ENCODE data around the gene GPR146.

GPR146 gene

DNA sequence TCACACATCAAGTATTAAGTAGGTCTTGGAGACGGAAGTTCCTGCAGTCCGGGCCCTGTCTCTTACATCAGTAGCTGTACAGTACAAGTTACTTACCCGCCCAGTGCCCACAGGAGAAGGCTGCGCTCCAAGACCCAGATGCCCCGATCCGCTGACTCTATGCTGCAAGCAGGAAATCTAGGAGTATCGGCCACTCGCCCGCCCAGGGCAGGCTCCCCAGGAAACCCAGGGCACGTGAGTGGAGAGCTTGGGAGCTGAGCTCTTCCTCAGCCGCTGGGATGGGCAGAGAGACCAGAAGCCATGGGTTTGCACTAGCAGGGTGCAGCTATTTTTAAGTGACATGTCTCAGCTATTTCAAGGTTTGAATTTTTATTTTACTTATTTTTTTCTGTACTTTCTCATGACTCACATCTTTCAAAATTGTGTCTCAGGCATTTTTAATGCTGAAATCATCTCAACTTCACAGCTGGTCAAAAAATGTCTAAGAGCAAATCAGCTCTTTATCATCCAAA lies 41.6 kb downstream of the GPR146 start:
- no peak for DNase-seq (ENCODE audit: low read depth, low spot score)
- no peak overlapping the region for H3K4me3 ChIP-seq (ENCODE audit: low read length)

DNA sequence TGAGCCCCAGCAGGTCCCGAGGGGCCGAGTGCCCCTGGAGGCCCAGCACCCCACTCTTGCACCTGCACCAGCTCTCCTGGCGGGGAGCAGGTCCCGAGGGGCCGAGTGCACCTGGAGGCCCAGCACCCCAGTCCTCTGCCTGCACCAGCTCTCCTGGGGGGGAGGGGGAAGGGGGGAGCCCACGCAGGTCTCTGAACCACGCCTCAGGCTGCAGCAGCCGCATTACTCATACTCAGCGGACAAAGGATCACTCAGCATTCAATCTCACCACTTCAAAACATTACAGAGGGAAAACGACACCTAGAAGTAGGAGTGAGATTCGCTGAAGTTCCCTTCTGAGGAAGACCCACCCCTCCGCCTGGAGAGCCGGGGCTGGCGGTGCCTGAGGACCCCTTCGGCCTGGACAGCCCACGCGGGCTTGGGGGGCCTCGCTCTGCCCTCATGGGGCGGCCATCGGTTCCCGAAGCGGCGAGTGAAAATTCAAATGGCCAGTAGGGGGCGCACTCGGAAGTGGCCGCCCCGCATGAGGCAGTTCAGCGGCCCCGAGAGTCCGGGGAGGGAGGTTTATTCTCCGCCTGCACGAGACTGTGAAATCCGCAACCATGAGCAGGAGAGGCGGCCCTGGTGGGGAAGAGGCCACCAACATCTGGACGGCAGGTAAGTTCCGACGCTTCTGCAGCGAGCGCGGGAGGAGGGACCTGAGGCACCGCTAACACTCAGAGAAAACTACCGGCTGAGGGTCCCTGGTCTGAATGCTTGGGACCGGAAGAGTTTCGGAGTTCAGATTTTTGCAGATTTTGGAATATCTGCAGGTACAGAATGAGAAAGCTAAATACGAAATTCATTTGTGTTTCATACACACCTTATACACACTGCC lies 42.5 kb downstream of the GPR146 start:
- peak overlapping the region; percentile 47 for H3K4me3 ChIP-seq (ENCODE audit: low read length)
- peak; percentile 31 for DNase-seq (ENCODE audit: low read depth, low spot score)

DNA sequence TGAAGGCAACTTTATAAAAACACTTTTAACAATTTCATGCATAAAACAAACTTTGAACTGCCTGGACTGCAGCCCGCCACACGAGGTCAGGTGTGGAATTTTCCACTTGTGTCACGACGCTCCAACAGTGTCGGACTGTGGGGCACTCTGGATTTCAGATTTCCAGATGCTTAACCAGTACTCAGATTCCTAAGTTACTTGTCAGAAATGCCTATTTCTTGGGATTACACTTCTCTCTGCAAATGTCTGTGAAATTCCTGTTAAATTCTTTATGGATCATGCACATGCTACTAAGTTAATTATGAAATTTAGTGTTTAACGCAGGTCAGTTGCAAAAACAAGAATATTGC lies 43.1 kb downstream of the GPR146 start:
- DNase-seq (ENCODE audit: low read depth, low spot score) = no peak

DNA sequence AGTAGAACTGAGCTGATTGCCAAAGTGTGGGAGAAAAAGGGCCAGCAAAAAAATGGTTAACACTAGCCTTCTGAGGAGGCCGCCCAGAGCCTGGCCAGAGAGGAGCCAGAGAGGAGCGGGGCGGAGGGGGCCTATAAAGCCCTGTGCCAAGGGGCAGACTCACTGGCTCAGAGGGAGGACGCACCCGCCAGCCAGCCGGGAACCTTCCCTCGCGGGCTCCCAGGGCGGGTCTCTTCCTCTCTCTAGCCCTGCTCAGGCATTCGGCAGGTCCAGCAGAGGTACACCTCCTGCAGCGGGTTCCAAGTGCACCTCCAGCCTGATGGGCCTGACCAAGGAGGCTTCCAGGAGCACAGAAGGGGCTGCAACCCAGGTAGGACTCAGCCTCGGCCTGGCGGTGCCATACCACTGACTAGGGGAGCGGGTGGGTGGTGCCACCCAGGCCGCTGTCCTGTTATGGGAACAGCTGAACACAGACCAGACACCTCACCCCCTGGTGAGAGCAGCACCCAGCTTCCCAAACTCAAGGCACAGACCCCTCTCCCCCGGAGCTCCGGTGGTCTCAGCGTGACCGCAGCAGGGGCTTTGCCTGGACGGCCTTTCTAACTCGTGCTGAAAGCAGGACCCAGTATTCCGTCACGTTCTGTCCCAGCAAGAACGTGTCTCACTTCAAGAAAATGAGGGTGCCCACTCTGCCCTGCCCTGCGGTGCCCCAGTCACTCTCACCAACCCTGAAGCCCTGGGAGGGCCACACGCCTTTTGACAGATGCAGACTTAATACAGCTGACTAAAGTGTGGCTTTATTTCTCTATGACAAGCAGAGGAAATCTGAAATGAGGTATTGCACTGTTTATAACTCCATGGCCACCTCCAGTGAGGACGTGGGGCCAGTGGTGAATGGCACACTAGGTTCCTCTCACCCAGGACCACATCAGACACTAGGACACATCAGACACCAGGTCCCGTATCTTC lies 43.9 kb downstream of the GPR146 start, which contains the start of gene GPER1:
TSS of gene GPER1 (plus strand) at position 162 of the 969 bp plus-strand sequence. CDS start 3,616 bp downstream, outside the sequence.
- DNase-seq (ENCODE audit: low read depth, low spot score) = no peak
- H3K4me3 ChIP-seq (ENCODE audit: low read length) = peak within 1 kb of the TSS; percentile 47

More for the DNA sequence above, 43.1 kb downstream of the GPR146 start:
- no peak overlapping the region for H3K4me3 ChIP-seq (ENCODE audit: low read length)

DNA sequence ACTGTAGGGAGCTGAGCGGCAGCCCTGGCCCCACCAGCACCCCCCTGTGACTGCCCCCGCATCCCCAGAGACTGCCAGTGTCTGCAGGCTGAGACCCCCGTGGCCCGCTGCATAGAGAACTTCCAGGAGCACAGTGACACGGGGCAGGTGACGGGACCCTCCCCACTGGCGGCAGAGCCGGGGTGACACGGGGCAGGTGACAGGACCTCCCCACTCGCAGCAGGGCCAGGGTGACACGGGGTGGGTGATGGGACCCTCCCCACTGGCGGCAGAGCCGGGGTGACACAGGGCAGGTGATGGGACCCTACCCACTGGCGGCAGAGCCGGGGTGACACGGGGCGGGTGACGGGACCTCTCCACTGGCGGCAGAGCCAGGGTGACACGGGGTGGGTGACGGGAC lies 45.9 kb downstream of the GPR146 start:
- H3K4me3 ChIP-seq (ENCODE audit: low read length) = no peak overlapping the region
- DNase-seq (ENCODE audit: low read depth, low spot score) = no peak

DNA sequence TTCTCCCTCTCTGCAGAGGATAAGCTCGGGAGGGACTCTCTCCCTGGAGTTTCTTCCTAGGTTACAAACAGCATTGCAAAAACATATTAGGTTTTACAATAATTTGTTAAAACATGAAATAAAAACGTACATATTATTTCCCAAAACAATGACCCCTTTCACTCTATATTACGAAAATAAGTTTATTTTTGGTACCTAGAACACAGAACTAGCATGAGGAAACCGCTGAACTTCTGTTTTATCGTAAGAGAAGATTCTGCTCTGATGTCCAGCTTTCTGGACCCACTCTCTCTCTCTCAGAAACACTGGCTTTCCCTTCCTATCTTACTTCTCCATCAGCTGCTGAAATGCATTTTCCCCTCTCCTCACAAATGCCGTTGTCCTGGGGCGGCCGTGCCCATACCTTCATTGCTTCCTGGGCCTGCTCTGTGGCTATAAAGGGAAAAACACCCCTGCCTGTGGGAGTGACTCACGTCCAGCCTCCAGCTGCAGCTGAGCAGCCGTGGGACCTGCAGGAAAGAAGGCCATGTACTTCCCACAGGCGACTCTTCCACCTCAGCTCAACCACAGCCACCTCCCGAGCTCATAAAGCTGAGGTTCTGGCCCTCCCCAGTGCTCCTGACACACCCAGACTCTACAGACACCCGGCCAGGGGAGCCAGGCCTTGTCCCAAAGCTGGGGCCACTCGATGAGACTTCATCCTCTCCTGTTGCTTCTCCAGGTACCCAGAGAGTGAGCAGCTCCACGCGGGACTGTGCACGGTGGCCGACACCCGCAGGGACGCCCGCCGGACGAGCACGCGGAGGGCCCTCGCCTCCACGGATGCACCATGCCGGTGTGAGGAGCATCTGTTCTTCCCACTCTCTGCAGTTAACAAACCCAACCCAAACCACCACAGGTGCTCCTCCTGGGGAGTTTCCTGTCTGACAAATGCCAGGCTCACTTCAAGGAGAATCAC lies 46.6 kb downstream of the GPR146 start:
- no peak for DNase-seq (ENCODE audit: low read depth, low spot score)
- H3K4me3 ChIP-seq (ENCODE audit: low read length) = no peak overlapping the region

DNA sequence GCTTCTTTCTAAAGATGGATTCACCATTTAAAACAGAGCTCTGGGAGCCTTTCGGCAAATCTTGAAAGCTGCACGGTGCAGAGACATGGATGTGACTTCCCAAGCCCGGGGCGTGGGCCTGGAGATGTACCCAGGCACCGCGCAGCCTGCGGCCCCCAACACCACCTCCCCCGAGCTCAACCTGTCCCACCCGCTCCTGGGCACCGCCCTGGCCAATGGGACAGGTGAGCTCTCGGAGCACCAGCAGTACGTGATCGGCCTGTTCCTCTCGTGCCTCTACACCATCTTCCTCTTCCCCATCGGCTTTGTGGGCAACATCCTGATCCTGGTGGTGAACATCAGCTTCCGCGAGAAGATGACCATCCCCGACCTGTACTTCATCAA lies 47.3 kb downstream of the GPR146 start:
- no peak for DNase-seq (ENCODE audit: low read depth, low spot score)
- no peak overlapping the region for H3K4me3 ChIP-seq (ENCODE audit: low read length)

DNA sequence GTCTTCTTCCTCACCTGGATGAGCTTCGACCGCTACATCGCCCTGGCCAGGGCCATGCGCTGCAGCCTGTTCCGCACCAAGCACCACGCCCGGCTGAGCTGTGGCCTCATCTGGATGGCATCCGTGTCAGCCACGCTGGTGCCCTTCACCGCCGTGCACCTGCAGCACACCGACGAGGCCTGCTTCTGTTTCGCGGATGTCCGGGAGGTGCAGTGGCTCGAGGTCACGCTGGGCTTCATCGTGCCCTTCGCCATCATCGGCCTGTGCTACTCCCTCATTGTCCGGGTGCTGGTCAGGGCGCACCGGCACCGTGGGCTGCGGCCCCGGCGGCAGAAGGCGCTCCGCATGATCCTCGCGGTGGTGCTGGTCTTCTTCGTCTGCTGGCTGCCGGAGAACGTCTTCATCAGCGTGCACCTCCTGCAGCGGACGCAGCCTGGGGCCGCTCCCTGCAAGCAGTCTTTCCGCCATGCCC lies 47.9 kb downstream of the GPR146 start:
- H3K4me3 ChIP-seq (ENCODE audit: low read length) = no peak overlapping the region
- DNase-seq (ENCODE audit: low read depth, low spot score) = no peak

DNA sequence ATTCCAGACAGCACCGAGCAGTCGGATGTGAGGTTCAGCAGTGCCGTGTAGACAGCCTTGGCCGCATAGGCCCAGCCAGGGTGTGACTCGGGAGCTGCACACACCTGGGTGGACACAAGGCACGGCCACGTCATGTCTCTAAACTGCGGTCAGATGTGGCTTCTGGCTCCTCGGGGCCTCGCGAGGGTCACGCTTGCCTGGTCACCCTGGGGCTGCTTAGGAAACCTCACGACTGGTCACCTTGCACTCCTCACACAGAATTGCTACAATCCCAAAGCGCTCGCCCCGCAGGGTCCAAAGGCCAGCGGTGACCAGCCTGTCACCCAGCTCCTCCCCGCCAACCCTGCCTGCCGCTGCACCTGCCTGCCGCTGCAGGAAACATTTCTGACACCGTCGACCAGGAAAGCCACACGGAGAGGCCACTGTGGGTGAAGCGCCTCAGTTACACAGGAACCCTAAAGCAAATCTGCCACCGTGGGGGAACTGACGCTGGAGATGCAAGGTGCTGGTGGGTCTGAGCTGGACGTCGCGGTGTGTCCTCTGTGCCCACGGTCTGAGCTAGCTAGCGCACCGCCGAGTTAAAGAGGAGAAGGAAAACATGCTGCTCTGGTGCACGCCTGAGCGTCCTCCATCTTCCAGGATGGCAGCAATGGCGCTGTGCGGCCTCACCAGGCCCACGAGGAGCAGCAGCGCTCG lies 48.6 kb downstream of the GPR146 start:
- no peak for DNase-seq (ENCODE audit: low read depth, low spot score)
- H3K4me3 ChIP-seq (ENCODE audit: low read length) = no peak overlapping the region

DNA sequence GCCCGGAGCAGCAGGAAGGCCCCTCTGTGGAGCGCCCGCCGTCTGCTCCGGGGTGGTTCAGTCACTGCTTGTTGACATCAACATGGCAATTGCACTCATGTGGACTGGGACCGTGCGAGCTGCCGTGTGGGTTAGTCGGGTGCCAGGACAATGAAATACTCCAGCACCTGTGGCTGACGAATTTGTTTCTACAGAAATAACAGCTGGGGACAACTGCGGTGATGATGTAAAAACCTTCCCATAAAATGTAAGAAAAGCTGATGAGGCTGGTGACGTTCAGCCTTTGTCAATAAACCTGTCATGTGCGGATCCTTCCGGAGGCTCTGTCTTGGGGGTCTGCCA lies 49.1 kb downstream of the GPR146 start:
- no peak for DNase-seq (ENCODE audit: low read depth, low spot score)
- H3K4me3 ChIP-seq (ENCODE audit: low read length) = no peak overlapping the region

DNA sequence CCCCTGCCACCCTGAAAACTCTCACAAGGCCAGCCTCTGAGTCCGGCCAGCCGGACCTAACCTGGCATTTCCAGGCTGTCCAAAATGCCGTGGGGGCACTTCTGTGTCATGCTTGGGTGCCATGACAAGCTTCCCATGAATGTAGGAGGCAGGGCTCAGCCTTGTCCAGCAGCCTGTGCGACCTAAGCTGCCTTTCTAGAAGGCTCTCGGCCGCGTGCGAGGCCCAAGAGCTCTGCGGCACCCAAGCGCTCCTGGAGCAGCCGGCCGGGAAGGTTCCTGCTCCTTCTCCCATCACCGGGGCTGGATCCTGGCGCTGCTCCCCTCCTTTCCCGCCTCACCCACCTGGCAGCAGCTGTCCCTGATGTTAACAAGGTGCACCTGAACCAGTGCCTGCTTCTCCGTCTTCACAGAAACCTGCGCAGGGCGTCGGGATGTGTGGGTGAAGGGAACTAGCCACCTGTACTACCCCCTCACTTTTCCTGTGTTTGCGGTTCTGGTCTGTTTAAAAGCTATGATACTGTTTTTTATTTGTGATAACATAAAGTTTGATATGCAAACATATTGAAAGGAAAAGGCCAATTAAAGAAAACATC lies 49.7 kb downstream of the GPR146 start:
- no peak overlapping the region for H3K4me3 ChIP-seq (ENCODE audit: low read length)
- no peak for DNase-seq (ENCODE audit: low read depth, low spot score)

DNA sequence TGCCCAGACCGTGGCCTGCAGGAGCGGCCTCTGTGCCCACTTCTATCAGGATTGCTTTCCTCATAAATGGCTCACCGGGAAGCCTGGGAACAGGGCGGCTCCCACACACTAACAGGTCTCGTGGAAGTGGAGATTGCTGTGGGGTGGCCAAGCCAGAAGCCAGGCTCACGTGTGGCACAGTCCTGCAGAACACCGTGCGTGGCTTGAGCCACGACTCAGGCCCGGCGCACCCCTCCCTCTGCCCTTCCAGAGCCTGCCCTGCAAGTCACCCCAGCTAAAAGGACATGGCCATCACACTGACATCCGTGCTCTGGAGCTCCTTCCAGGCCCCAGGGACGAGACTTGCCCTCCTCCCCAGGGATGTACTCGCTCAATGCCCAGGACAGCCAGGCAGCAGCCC lies 50.5 kb downstream of the GPR146 start:
- DNase-seq (ENCODE audit: low read depth, low spot score) = no peak
- H3K4me3 ChIP-seq (ENCODE audit: low read length) = no peak overlapping the region

DNA sequence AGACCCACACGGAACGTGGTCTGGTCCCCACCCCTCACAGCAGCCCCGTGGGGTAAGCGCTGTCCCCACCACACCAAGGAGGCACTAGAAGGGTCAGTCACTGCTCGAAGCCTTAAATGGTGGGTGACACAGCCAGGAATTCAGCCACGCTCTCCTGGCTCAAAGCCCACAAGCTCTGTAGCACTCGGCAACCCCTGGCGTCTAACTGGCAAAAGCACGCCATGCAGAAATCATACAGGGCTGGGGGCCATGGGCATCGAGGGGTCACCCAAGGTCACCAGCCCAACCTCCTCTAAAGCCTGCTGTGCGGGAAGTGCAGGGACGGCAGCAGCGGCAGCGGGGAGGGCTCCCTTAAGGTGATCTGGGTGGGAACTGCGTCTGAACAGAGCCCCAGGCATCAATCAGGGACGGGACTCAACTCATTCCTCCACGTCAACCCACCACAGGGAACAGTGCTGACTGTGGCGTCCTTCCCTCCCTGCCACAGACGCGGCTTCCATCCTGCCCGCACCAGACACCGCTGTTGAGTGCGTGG lies 51.3 kb downstream of the GPR146 start:
- no peak overlapping the region for H3K4me3 ChIP-seq (ENCODE audit: low read length)
- no peak for DNase-seq (ENCODE audit: low read depth, low spot score)

DNA sequence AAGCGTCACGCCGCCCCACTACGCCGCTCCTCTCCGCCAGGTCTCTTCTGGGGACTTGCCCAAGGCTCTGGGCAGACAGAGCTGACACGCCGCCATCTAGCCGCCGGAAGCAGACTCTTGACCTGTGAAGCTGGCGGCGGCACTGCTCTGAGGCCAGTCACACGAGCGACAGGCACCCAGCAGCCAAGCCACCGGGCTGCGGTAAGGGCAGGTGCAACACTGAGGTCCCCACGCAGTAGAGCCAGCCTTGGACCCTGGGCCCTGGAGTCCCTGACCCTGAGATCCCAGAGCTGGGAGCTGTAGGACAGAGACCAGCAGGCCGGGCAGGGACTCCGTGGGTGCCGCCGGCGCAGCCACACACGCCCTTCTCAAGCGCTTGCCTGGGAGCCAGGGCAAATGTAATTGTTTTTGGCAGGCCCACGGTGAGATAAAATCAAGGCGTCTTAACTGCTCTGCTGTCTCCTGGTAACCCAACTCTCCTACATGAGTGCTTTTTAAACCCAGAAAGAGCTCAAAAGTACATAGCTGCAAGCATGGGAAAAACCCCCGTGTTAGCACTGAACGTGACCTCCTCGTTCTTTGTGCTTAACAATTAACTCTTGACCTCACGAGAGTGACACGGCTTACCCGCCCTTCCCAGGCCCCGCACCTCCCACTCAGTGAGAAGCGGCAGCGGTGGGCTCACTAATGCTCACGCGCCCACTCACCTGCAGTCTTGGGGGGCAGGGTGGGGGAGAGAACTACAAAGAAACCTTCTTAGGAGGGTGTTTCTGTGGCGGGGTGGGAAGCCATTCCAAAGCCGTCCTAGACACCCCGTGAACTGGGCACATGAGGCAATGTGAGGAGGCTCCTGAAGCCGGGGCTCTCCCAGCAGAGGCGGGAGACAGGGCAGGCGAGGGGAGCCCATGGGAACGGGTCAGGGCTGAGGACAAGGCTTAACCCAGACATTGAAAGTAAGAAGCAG lies 52.1 kb downstream of the GPR146 start:
- no peak overlapping the region for H3K4me3 ChIP-seq (ENCODE audit: low read length)
- no peak for DNase-seq (ENCODE audit: low read depth, low spot score)

DNA sequence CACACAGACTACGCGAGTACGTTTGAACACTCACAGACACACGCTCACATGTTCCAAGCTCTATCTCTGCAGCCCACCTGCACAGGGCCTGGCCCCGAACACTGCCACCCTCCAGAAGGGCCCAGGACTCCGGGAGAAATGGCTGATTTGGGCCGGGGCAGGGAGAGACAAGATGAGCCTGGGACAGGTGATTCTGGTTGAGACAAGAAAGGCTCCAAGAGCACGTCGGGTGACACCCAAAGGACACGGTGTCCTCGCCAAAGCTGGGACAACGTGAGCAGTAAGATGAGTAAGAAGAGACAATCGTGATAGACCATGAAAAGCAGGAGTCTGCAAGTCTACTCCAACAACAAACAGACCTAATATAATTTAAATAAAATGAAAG lies 52.8 kb downstream of the GPR146 start:
- DNase-seq (ENCODE audit: low read depth, low spot score) = no peak
- no peak overlapping the region for H3K4me3 ChIP-seq (ENCODE audit: low read length)
